HCT116 (cell line): ENCODE measurements around the gene RAMP3. TPM values are rescaled to one million over a fixed set of nuclear protein-coding genes. Genes with fewer than 3 reads are reported as not detected.

Experiments
- ATAC-seq: fragments of 200-7000 bp; cut with Tn5 transposase; 2 replicates; pipeline ENCODE4 v1.9.1; 2020; ENCODE audit warnings: mild to moderate bottlenecking, moderate library complexity
- BruUV-seq: library from RNA; stranded (reverse); fragments of 400-500 nt; replicated peaks from 2 replicates; lab custom pipeline; 2021; lab: Mats Ljungman, UMichigan
- CTCF ChIA-PET: fragments of 300-600 bp; sonication (Branson Sonifier 250); formaldehyde crosslinking; loops from one replicate; lab custom pipeline; 2021; ENCODE audit warnings: antibody characterized with exemption; lab: Charles Lee
- POLR2A ChIA-PET: fragments of 300-600, 350-600 bp; sonication (Branson Sonifier 250); formaldehyde crosslinking; loops from one replicate; lab custom pipeline; 2021; ENCODE audit warnings: antibody characterized with exemption; lab: Charles Lee
- RAD21 ChIA-PET, 2 experiments: fragments of 300-600 bp; sonication (Branson Sonifier 250); formaldehyde crosslinking; loops; one replicate each; lab custom pipeline; 2023; ENCODE audit warnings: low total read pairs in 2 of 2; ENCODE audit not compliant: uncharacterized antibody in 2 of 2, unreplicated experiment in 2 of 2, low non-redundant PET in 1 of 2; lab: Charles Lee
- DNase-seq: peaks from one replicate; pipeline ENCODE4 v3.0.0-alpha.2; 2010; ENCODE audit warnings: low read depth, low spot score
- H2AFZ ChIP-seq: fragments of 200-600 bp; shearing (Covaris generic), sonication (generic); 2 replicates; pipeline ENCODE4 v1.6.1; 2017; ENCODE audit warnings: low read depth, mixed run types, mixed read lengths, antibody characterized with exemption, low read length; ENCODE audit not compliant: poor library complexity, severe bottlenecking
- H3K27ac ChIP-seq: 2 replicates; pipeline ENCODE4 v1.5.1; 2012; ENCODE audit warnings: low read depth, low read length
- H3K27me3 ChIP-seq: fragments of 200-600 bp; sonication (generic); 2 replicates; pipeline ENCODE4 v1.6.1; 2016; ENCODE audit warnings: mixed run types, low read length, mixed read lengths; ENCODE audit not compliant: insufficient read depth
- H3K36me3 ChIP-seq, 2 experiments: fragments of 200-500 bp in 1 of 2; fragments of 200-600 bp in 1 of 2; sonication (Bioruptor generic) in 1 of 2; sonication (generic) in 1 of 2; 2 replicates each; pipeline versions ENCODE4 v1.5.1 to v1.6.1; 2014 to 2016; ENCODE audit warnings: low read length in 2 of 2, inconsistent platforms in 1 of 2, mixed read lengths in 1 of 2, mixed run types in 1 of 2; ENCODE audit not compliant: insufficient read depth in 2 of 2, control insufficient read depth in 1 of 2
- H3K4me1 ChIP-seq, 2 experiments: fragments of 200-600 bp in 1 of 2; sonication (generic) in 1 of 2; 2 replicates each; pipeline versions ENCODE4 v1.5.1 to v1.6.1; 2012 to 2017; ENCODE audit warnings: low read length in 2 of 2, inconsistent platforms in 1 of 2, mild to moderate bottlenecking in 1 of 2, mixed read lengths in 1 of 2, mixed run types in 1 of 2, moderate library complexity in 1 of 2; ENCODE audit not compliant: insufficient read depth in 2 of 2, control insufficient read depth in 1 of 2
- H3K4me2 ChIP-seq: fragments of 200-600 bp; sonication (generic); 2 replicates; pipeline ENCODE4 v1.6.1; 2017; ENCODE audit warnings: mixed run types, low read length, mixed read lengths
- H3K4me3 ChIP-seq, 2 experiments: fragments of 200-600 bp in 1 of 2; sonication (generic) in 1 of 2; replicated peaks in 1 of 2; 2 replicates each; pipeline ENCODE4 v1.5.1; 2011 to 2016; ENCODE audit warnings: low read length in 2 of 2, control low read depth in 1 of 2, low read depth in 1 of 2, mild to moderate bottlenecking in 1 of 2, mixed read lengths in 1 of 2, mixed run types in 1 of 2
- H3K79me2 ChIP-seq: fragments of 200-600 bp; sonication (generic); 2 replicates; pipeline ENCODE4 v1.6.1; 2017; ENCODE audit warnings: mild to moderate bottlenecking, mixed run types, low read length, moderate library complexity, mixed read lengths; ENCODE audit not compliant: insufficient read depth
- H3K9ac ChIP-seq: fragments of 200-600 bp; sonication (generic); 2 replicates; pipeline ENCODE4 v1.6.1; 2016; ENCODE audit warnings: low read length, mixed read lengths
- H3K9me2 ChIP-seq: fragments of 200-600 bp; sonication (generic), shearing (Covaris generic); 2 replicates; pipeline ENCODE4 v1.6.1; 2017; ENCODE audit warnings: mixed run types, mild to moderate bottlenecking, moderate library complexity; ENCODE audit not compliant: insufficient read depth
- H3K9me3 ChIP-seq, 2 experiments: fragments of 200-500 bp in 1 of 2; fragments of 200-600 bp in 1 of 2; sonication (Bioruptor generic) in 1 of 2; sonication (generic) in 1 of 2; 2 replicates each; pipeline ENCODE4 v1.6.1; 2014 to 2017; ENCODE audit warnings: low read length in 2 of 2, mixed read lengths in 2 of 2, inconsistent platforms in 1 of 2, low read depth in 1 of 2, mild to moderate bottlenecking in 1 of 2, mixed run types in 1 of 2, moderate library complexity in 1 of 2; ENCODE audit not compliant: control insufficient read depth in 1 of 2, insufficient read depth in 1 of 2
- H4K20me1 ChIP-seq: fragments of 200-600 bp; sonication (generic), shearing (Covaris generic); 2 replicates; pipeline ENCODE4 v1.6.1; 2017; ENCODE audit warnings: mixed run types, mild to moderate bottlenecking, moderate library complexity; ENCODE audit not compliant: insufficient read depth
- ELF1 ChIP-seq: IDR thresholded peaks from 2 replicates; pipeline ENCODE4 v1.6.1; 2012; ENCODE audit warnings: low read depth, borderline replicate concordance
- EZH2phosphoT487 ChIP-seq: fragments of 200-600 bp; IDR thresholded peaks from 2 replicates; pipeline ENCODE4 v1.6.1; 2018; ENCODE audit warnings: antibody characterized with exemption, borderline replicate concordance
- MAX ChIP-seq: IDR thresholded peaks from 2 replicates; pipeline ENCODE4 v1.6.1; 2012
- POLR2AphosphoS5 ChIP-seq: IDR thresholded peaks from 2 replicates; pipeline ENCODE4 v1.6.1; 2011; ENCODE audit warnings: mild to moderate bottlenecking, low read depth, low read length, moderate library complexity
- TCF7L2 ChIP-seq: IDR thresholded peaks from 2 replicates; pipeline ENCODE4 v1.7.0; 2011; ENCODE audit warnings: borderline replicate concordance, inconsistent platforms; ENCODE audit not compliant: insufficient read depth, insufficient read length; ENCODE audit errors: extremely low read depth
- YY1 ChIP-seq: IDR thresholded peaks from 2 replicates; pipeline ENCODE4 v1.6.1; 2011; ENCODE audit warnings: low read length, low read depth, moderate library complexity, mild to moderate bottlenecking; ENCODE audit not compliant: insufficient replicate concordance; ENCODE audit errors: extremely low read depth
- intact Hi-C: fragments of 100-400 bp; cut with micrococcal nuclease; formaldehyde crosslinking; loops from 2 replicates; pipeline ENCODE4 v1.10.0; 2022
- total RNA-seq: library from RNA; stranded (reverse); gene quantifications from one replicate; pipeline ENCODE4 v1.2.1, GENCODE V29; 2021; ENCODE audit not compliant: unreplicated experiment

The RAMP3 gene
- total RNA-seq, 1 experiment from 2014 or later: not detected

GRCh38 chr7:45155357-45155900, 2.2 kb upstream of the RAMP3 start:
- Histone ChIP-seq H3K4me1 (peaks cover 0 to 7% of the 10 kb centered on the region in 2 experiments; a peak in 1 of 4 replicates), H3K4me2 (no peak overlapping the region), H3K36me3 (no peaks in the 10 kb centered on the region), H3K27me3 (no peaks in the 10 kb centered on the region), H3K27ac (no peak overlapping the region), H3K9ac (no peak overlapping the region), H3K9me2 (no peaks in the 10 kb centered on the region), H3K4me3 (no peak overlapping the region)
- intact Hi-C loops: no loop called here
- CTCF ChIA-PET: interaction anchor here (1.8 kb wide), 1 partner anchor 105 kb away, joined by 7 read pairs; no protein-coding TSS in a partner anchor
- BruUV-seq: no TSS peak
- TF ChIP-seq POLR2AphosphoS5: no peak
- TF ChIP-seq, all 23 proteins: peak for 0
- H3K9me3 ChIP-seq: no peaks in the 10 kb centered on the region
- ATAC-seq: no peak
- no peaks in the 10 kb centered on the region for H4K20me1 ChIP-seq
- RAD21 ChIA-PET: no interaction called here
- POLR2A ChIA-PET: no interaction called here
- H3K79me2 ChIP-seq: no peaks in the 10 kb centered on the region
- DNase-seq: no peak
- no peak overlapping the region for H2AFZ ChIP-seq

- H3K27ac ChIP-seq: no peak overlapping the region
- RAD21 ChIA-PET: no interaction called here
Observed at GRCh38 chr7:45155941-45156340, 1.6 kb upstream of the RAMP3 start.

More at GRCh38 chr7:45155941-45156340, 1.6 kb upstream of the RAMP3 start:
- Histone ChIP-seq H3K36me3 (no peaks in the 10 kb centered on the region), H3K4me1 (peaks cover 0 to 7% of the 10 kb centered on the region in 2 experiments; a peak in 1 of 4 replicates), H3K4me2 (no peak overlapping the region), H3K9me3 (no peaks in the 10 kb centered on the region), H3K27me3 (no peaks in the 10 kb centered on the region), H3K79me2 (no peaks in the 10 kb centered on the region), H4K20me1 (no peaks in the 10 kb centered on the region), H2AFZ (no peak overlapping the region), H3K9ac (no peak overlapping the region), H3K9me2 (no peaks in the 10 kb centered on the region), H3K4me3 (no peak overlapping the region)
- ATAC-seq: no peak
- TF ChIP-seq ELF1 (no peak), YY1 (no peak), MAX (no peak), POLR2AphosphoS5 (no peak), EZH2phosphoT487 (no peak), TCF7L2 (no peak)
- BruUV-seq: no TSS peak
- DNase-seq: no peak
- ChIA-PET POLR2A (no interaction called here), CTCF (interaction anchor here (1.8 kb wide), 1 partner anchor 105 kb away, joined by 7 read pairs; no protein-coding TSS in a partner anchor)
- intact Hi-C loops: no loop called here
